ENCODE results near the gene ATP5MC2. TPM values are rescaled to one million over a fixed set of nuclear protein-coding genes. Genes with fewer than 3 reads are reported as not detected.
"Not testable (repeated sequence)": the region's sequence is repeated elsewhere in the genome, so short reads cannot be mapped to it uniquely, and the experiment has no call there.

Gene ATP5MC2
- total RNA-seq, 1 donor from 2014 or later, result 411 TPM

- DNase-seq (ENCODE audit: low read depth), result no peak
Observed at GRCh38 chr12:53695152-53696145, 19.6 kb upstream of the ATP5MC2 start.

- DNase-seq (ENCODE audit: low read depth), result no peak
Observed at GRCh38 chr12:53694756-53695151, 18.9 kb upstream of the ATP5MC2 start.

GRCh38 chr12:53688134-53688533 lies 12.3 kb upstream of the ATP5MC2 start:
- DNase-seq (ENCODE audit: low read depth), result no peak

GRCh38 chr12:53686436-53686835 lies 10.6 kb upstream of the ATP5MC2 start:
- DNase-seq (ENCODE audit: low read depth), result no peak

GRCh38 chr12:53684654-53685220 lies 8.9 kb upstream of the ATP5MC2 start:
- DNase-seq (ENCODE audit: low read depth), result no peak

GRCh38 chr12:53683983-53684382 lies 8.1 kb upstream of the ATP5MC2 start:
- no peak for DNase-seq (ENCODE audit: low read depth)

- no peak for DNase-seq (ENCODE audit: low read depth)
Observed at GRCh38 chr12:53683494-53683893, 7.6 kb upstream of the ATP5MC2 start.

GRCh38 chr12:53680061-53680460 lies 4.2 kb upstream of the ATP5MC2 start:
- DNase-seq (ENCODE audit: low read depth), result not testable (repeated sequence)

GRCh38 chr12:53677800-53678148 lies 1.9 kb upstream of the ATP5MC2 start:
- peak; percentile 81 for DNase-seq (ENCODE audit: low read depth)

GRCh38 chr12:53677016-53677799 lies 1.3 kb upstream of the ATP5MC2 start:
- peak; percentile 53 for DNase-seq (ENCODE audit: low read depth)

- DNase-seq (ENCODE audit: low read depth), result peak; percentile 66
Observed at GRCh38 chr12:53676656-53677015, 753 bp upstream of the ATP5MC2 start.

- no peak for DNase-seq (ENCODE audit: low read depth)
Observed at GRCh38 chr12:53674977-53675700, 744 bp downstream of the ATP5MC2 start.

GRCh38 chr12:53670971-53671370 lies 4.9 kb downstream of the ATP5MC2 start:
- DNase-seq (ENCODE audit: low read depth), result no peak

GRCh38 chr12:53670308-53670707 lies 5.6 kb downstream of the ATP5MC2 start:
- no peak for DNase-seq (ENCODE audit: low read depth)

GRCh38 chr12:53667080-53667479 lies 8.8 kb downstream of the ATP5MC2 start:
- no peak for DNase-seq (ENCODE audit: low read depth)

- no peak for DNase-seq (ENCODE audit: low read depth)
Observed at GRCh38 chr12:53664936-53665335, 10.9 kb downstream of the ATP5MC2 start.

- DNase-seq (ENCODE audit: low read depth), result no peak
Observed at GRCh38 chr12:53664191-53664590, 11.7 kb downstream of the ATP5MC2 start.

- peak; percentile 47 for DNase-seq (ENCODE audit: low read depth)
Observed at GRCh38 chr12:53660041-53660440, 15.8 kb downstream of the ATP5MC2 start.

GRCh38 chr12:53659571-53659981 lies 16.3 kb downstream of the ATP5MC2 start:
- peak; percentile 82 for DNase-seq (ENCODE audit: low read depth)

GRCh38 chr12:53659011-53659551 lies 16.8 kb downstream of the ATP5MC2 start:
- peak; percentile 66 for DNase-seq (ENCODE audit: low read depth)

GRCh38 chr12:53657041-53657440 lies 18.8 kb downstream of the ATP5MC2 start:
- no peak for DNase-seq (ENCODE audit: low read depth)

Measured in myocyte (in vitro differentiated cells).